Natural killer cell (primary cell): ENCODE data around the gene DDAH1. TPM values are rescaled to one million over a fixed set of nuclear protein-coding genes. Genes with fewer than 3 reads are reported as not detected.

Experiments
- ATAC-seq, 3 donors: fragments of 150-1000 bp in 2 of 3; fragments of 200-7000 bp in 1 of 3; cut with Tn5 transposase; 1 replicate in 1 of 3; 2 replicates in 2 of 3; pipeline ENCODE4 v1.10.0; 2021; ENCODE audit warnings: mild to moderate bottlenecking in 2 of 3, moderate library complexity in 2 of 3
- DNase-seq, 2 donors: peaks; one replicate each; pipeline versions ENCODE4 v3.0.0 to v3.0.0-alpha.2; 2013 to 2021; ENCODE audit warnings: mixed read lengths in 1 of 2
- H3K27ac ChIP-seq: one replicate; pipeline ENCODE4 v1.5.1; 2013; ENCODE audit warnings: mild to moderate bottlenecking, low read length
- H3K27me3 ChIP-seq: one replicate; pipeline ENCODE4 v1.6.1; 2013; ENCODE audit warnings: low read length; ENCODE audit not compliant: control insufficient read depth, insufficient read depth
- H3K36me3 ChIP-seq: one replicate; pipeline ENCODE4 v1.6.1; 2013; ENCODE audit warnings: low read length; ENCODE audit not compliant: control insufficient read depth, insufficient read depth
- H3K4me1 ChIP-seq: one replicate; pipeline ENCODE4 v1.6.1; 2013; ENCODE audit warnings: low read length; ENCODE audit not compliant: control insufficient read depth, insufficient read depth
- H3K4me3 ChIP-seq: one replicate; pipeline ENCODE4 v1.5.1; 2013; ENCODE audit warnings: low read length
- H3K9me3 ChIP-seq: one replicate; pipeline ENCODE4 v1.6.1; 2013; ENCODE audit warnings: low read length; ENCODE audit not compliant: control insufficient read depth, insufficient read depth
- H3K27ac Mint-ChIP-seq, 2 donors: one replicate each; pipeline ENCODE4 v1.8.0; 2022; ENCODE audit warnings: mild to moderate bottlenecking in 2 of 2, mixed read lengths in 2 of 2, moderate library complexity in 1 of 2
- H3K27me3 Mint-ChIP-seq, 2 donors: one replicate each; pipeline ENCODE4 v1.8.0; 2022; ENCODE audit warnings: low read depth in 2 of 2, mixed read lengths in 2 of 2
- H3K36me3 Mint-ChIP-seq: one replicate; pipeline ENCODE4 v1.8.0; 2022; ENCODE audit warnings: mixed read lengths
- H3K4me1 Mint-ChIP-seq, 2 donors: one replicate each; pipeline ENCODE4 v1.8.0; 2022; ENCODE audit warnings: mixed read lengths in 2 of 2
- H3K4me3 Mint-ChIP-seq: one replicate; pipeline ENCODE4 v1.8.0; 2022; ENCODE audit warnings: mild to moderate bottlenecking, moderate library complexity, mixed read lengths
- H3K9me3 Mint-ChIP-seq, 2 donors: one replicate each; pipeline ENCODE4 v1.8.0; 2022; ENCODE audit warnings: mixed read lengths in 2 of 2
- CTCF ChIP-seq: fragments of 200-600 bp; IDR thresholded peaks from one replicate; pipeline ENCODE4 v1.8.0; 2022; ENCODE audit warnings: antibody characterized with exemption
- WGBS: methylation state at CpG from one replicate; pipeline ENCODE4 v1.1.7; 2013; ENCODE audit warnings: missing lambda C conversion rate; ENCODE audit not compliant: insufficient coverage; 5-methylcytosine and 5-hydroxymethylcytosine counted together
- intact Hi-C: fragments of 100-400 bp; cut with micrococcal nuclease; formaldehyde crosslinking; loops from one replicate; pipeline ENCODE4 v1.14.2; 2022
- total RNA-seq, 4 donors: library from RNA; stranded (reverse); fragments of 120-200 nt in 1 of 4; gene quantifications; one replicate each; pipeline versions ENCODE4 v1.2.3 to v1.2.4, GENCODE V29; 2013 to 2022

The DDAH1 gene
- total RNA-seq, 3 donors from 2014 or later (not counting 1 experiment from before 2014, with no cell fraction given): 0.07 to 0.20 TPM; not detected in 1

DNA sequence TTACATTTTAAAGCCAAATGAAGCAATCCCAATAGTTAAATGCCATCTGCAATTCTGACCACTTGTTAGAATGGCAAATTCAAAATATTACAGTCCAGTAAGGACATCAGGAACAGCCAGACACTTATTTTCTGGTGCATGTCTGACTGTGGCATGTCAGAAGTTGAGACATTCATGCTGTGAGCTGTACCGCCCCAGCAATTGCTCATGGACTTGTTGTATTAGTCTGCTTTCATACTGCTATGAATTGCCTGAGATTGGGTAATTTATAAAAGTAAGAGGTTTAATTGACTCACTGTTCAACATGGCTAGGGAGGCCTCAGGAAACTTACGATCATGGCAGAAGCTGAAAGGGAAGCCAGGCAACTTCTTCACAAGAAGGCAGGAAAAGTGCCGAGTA lies 19.1 kb downstream of the DDAH1 start:
- H3K9me3 ChIP-seq: no peaks in the 10 kb centered on the region
- Mint-ChIP-seq H3K27me3 (peaks cover 2 to 9% of the 10 kb centered on the region in 2 donors), H3K36me3 (no peaks in the 10 kb centered on the region), H3K4me3 (no peak overlapping the region), H3K27ac (no peak overlapping the region), H3K4me1 (no peaks in the 10 kb centered on the region), H3K9me3 (peaks cover 0 to 3% of the 10 kb centered on the region in 2 donors)
- TF ChIP-seq CTCF: no peak
- H3K36me3 ChIP-seq: no peaks in the 10 kb centered on the region
- intact Hi-C loops: no loop called here
- H3K4me1 ChIP-seq: no peaks in the 10 kb centered on the region
- no peak overlapping the region for H3K27ac ChIP-seq
- DNase-seq: no peak
- ATAC-seq: no peak
- no peaks in the 10 kb centered on the region for H3K27me3 ChIP-seq
- no peak overlapping the region for H3K4me3 ChIP-seq
- 82% methylated on average over 3 of the region's 3 CpGs for WGBS

GRCh38 chr1:85444381-85444780 lies 20.6 kb downstream of the DDAH1 start:
- Mint-ChIP-seq H3K4me3 (no peak overlapping the region), H3K27ac (no peak overlapping the region), H3K27me3 (peaks cover 2 to 4% of the 10 kb centered on the region in 2 donors), H3K9me3 (peaks cover 0 to 3% of the 10 kb centered on the region in 2 donors), H3K36me3 (no peaks in the 10 kb centered on the region), H3K4me1 (no peaks in the 10 kb centered on the region)
- DNase-seq: no peak
- Histone ChIP-seq H3K4me1 (no peaks in the 10 kb centered on the region), H3K27ac (no peak overlapping the region), H3K36me3 (no peaks in the 10 kb centered on the region), H3K9me3 (no peaks in the 10 kb centered on the region), H3K27me3 (no peaks in the 10 kb centered on the region), H3K4me3 (no peak overlapping the region)
- intact Hi-C loops: no loop called here
- 50% methylated on average over 1 of the region's 1 CpG for WGBS
- ATAC-seq: no peak
- no peak for TF ChIP-seq CTCF

GRCh38 chr1:85440612-85441011 lies 24.3 kb downstream of the DDAH1 start:
- TF ChIP-seq CTCF: no peak
- Histone ChIP-seq H3K27ac (no peak overlapping the region), H3K36me3 (no peaks in the 10 kb centered on the region), H3K4me1 (no peaks in the 10 kb centered on the region), H3K9me3 (no peaks in the 10 kb centered on the region), H3K27me3 (peaks cover 2% of the 10 kb centered on the region), H3K4me3 (no peak overlapping the region)
- no peak overlapping the region for H3K4me3 Mint-ChIP-seq
- H3K27me3 Mint-ChIP-seq: peaks cover 0 to 2% of the 10 kb centered on the region in 2 donors
- intact Hi-C loops: no loop called here
- no peaks in the 10 kb centered on the region for H3K36me3 Mint-ChIP-seq
- ATAC-seq: no peak
- DNase-seq: no peak
- no peaks in the 10 kb centered on the region for H3K9me3 Mint-ChIP-seq
- H3K4me1 Mint-ChIP-seq: no peaks in the 10 kb centered on the region
- no peak overlapping the region for H3K27ac Mint-ChIP-seq
- WGBS: 52% methylated on average over 3 of the region's 3 CpGs

DNA sequence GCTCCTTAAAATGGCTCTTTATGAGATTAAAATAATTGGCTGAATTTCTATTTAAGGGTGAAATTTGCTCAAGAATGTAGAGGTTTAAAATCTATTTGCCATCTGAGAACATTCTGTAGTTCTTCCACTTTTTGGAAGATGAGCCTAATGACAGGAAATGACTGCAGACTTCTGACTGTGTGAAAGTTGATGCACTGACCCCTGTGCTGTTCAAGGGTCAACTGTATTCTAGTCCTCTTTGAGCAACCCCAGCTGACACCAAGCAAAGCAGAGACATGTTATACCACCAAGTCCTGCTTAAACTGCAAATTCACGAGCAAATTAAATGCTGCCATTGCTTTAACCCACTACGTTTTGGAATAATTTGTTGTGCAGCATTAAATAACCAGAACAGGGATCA lies 26.6 kb downstream of the DDAH1 start:
- Histone ChIP-seq H3K36me3 (no peaks in the 10 kb centered on the region), H3K9me3 (no peaks in the 10 kb centered on the region), H3K4me3 (no peak overlapping the region), H3K4me1 (no peaks in the 10 kb centered on the region), H3K27ac (no peak overlapping the region), H3K27me3 (peaks cover 2% of the 10 kb centered on the region)
- ATAC-seq: no peak
- WGBS: 77% methylated on average over 2 of the region's 2 CpGs
- no peak overlapping the region for H3K4me3 Mint-ChIP-seq
- no peaks in the 10 kb centered on the region for H3K27me3 Mint-ChIP-seq
- no peak for DNase-seq
- no peaks in the 10 kb centered on the region for H3K4me1 Mint-ChIP-seq
- intact Hi-C loops: no loop called here
- no peak overlapping the region for H3K27ac Mint-ChIP-seq
- H3K9me3 Mint-ChIP-seq: no peaks in the 10 kb centered on the region
- no peaks in the 10 kb centered on the region for H3K36me3 Mint-ChIP-seq
- TF ChIP-seq CTCF: no peak
